HEK293T (cell line): Measurements from ENCODE around the gene SELE.

ENCODE experiments used
- FOXM1 ChIP-seq: fragments of 450-650 bp; IDR thresholded peaks from 2 replicates; pipeline ENCODE4 v1.6.1; 2017; ENCODE audit warnings: mild to moderate bottlenecking, borderline replicate concordance
- HDGF ChIP-seq: fragments of 450-650 bp; IDR thresholded peaks from 2 replicates; pipeline ENCODE4 v1.6.1; 2017; ENCODE audit warnings: antibody characterized with exemption, borderline replicate concordance
- SP1 ChIP-seq: fragments of 450-650 bp; IDR thresholded peaks from 2 replicates; pipeline ENCODE4 v1.6.1; 2017
- SUZ12 ChIP-seq: fragments of 450-650 bp; IDR thresholded peaks from 2 replicates; pipeline ENCODE4 v1.6.1; 2016; ENCODE audit warnings: mild to moderate bottlenecking
- TARDBP ChIP-seq: fragments of 450-650 bp; IDR thresholded peaks from 2 replicates; pipeline ENCODE4 v1.6.1; 2016

GRCh38 chr1:169689395-169689794 lies 44.5 kb downstream of the SELE start:
- no peak for TF ChIP-seq HDGF
- no peak for TF ChIP-seq SP1
- TF ChIP-seq FOXM1: no peak
- TF ChIP-seq TARDBP: no peak
- TF ChIP-seq SUZ12: no peak
